Parathyroid adenoma (tissue), 2 donors: ENCODE results near the gene ANKS6.

Source experiments
- H2AFZ ChIP-seq: fragments of 300-600 bp; sonication (generic); one replicate; pipeline ENCODE4 v1.7.0; 2017; ENCODE audit warnings: antibody characterized with exemption, mild to moderate bottlenecking
- H3K27ac ChIP-seq: fragments of 300-600 bp; sonication (generic); one replicate; pipeline ENCODE4 v1.7.0; 2017
- H3K27me3 ChIP-seq: fragments of 300-600 bp; sonication (generic); one replicate; pipeline ENCODE4 v1.7.0; 2017; ENCODE audit warnings: low read length; ENCODE audit not compliant: control insufficient read depth, insufficient read depth
- H3K36me3 ChIP-seq: fragments of 300-600 bp; sonication (generic); one replicate; pipeline ENCODE4 v1.7.0; 2017; ENCODE audit warnings: low read length; ENCODE audit not compliant: control insufficient read depth, insufficient read depth
- H3K4me1 ChIP-seq: fragments of 300-600 bp; sonication (generic); one replicate; pipeline ENCODE4 v1.7.0; 2017; ENCODE audit warnings: control low read depth
- H3K4me2 ChIP-seq: fragments of 300-600 bp; sonication (generic); one replicate; pipeline ENCODE4 v1.7.0; 2017; ENCODE audit warnings: low read length
- H3K4me3 ChIP-seq: fragments of 300-600 bp; sonication (generic); one replicate; pipeline ENCODE4 v1.7.0; 2017; ENCODE audit warnings: low read depth, low read length
- H3K79me2 ChIP-seq: fragments of 300-600 bp; sonication (generic); one replicate; pipeline ENCODE4 v1.7.0; 2017; ENCODE audit warnings: control low read depth
- H3K9ac ChIP-seq: fragments of 300-600 bp; sonication (generic); one replicate; pipeline ENCODE4 v1.7.0; 2017; ENCODE audit warnings: mild to moderate bottlenecking
- H3K9me3 ChIP-seq: fragments of 300-600 bp; sonication (generic); one replicate; pipeline ENCODE4 v1.7.0; 2017; ENCODE audit warnings: low read length; ENCODE audit not compliant: control insufficient read depth
- CTCF ChIP-seq: fragments of 300-600 bp; sonication (generic); IDR thresholded peaks from one replicate; pipeline ENCODE4 v1.7.0; 2017; ENCODE audit warnings: antibody characterized with exemption, mild to moderate bottlenecking
- donor health status: primary hyperparathyroidism.

ANKS6 gene

GRCh38 chr9:98772364-98773155, 23.8 kb downstream of the ANKS6 start:
- no peak overlapping the region for H3K4me2 ChIP-seq
- H3K4me3 ChIP-seq = no peak overlapping the region
- no peaks in the 10 kb centered on the region for H3K9me3 ChIP-seq
- no peaks in the 10 kb centered on the region for H3K79me2 ChIP-seq
- no peak for TF ChIP-seq CTCF
- H3K9ac ChIP-seq = no peak overlapping the region
- H2AFZ ChIP-seq = no peak overlapping the region
- H3K27me3 ChIP-seq = no peaks in the 10 kb centered on the region
- no peaks in the 10 kb centered on the region for H3K36me3 ChIP-seq
- no peaks in the 10 kb centered on the region for H3K4me1 ChIP-seq
- no peak overlapping the region for H3K27ac ChIP-seq

GRCh38 chr9:98771209-98771874, 25.0 kb downstream of the ANKS6 start:
- Histone ChIP-seq H3K9me3 (no peaks in the 10 kb centered on the region), H3K79me2 (no peaks in the 10 kb centered on the region), H3K4me1 (no peaks in the 10 kb centered on the region), H3K9ac (no peak overlapping the region), H2AFZ (no peak overlapping the region), H3K36me3 (no peaks in the 10 kb centered on the region), H3K4me3 (no peak overlapping the region), H3K27me3 (no peaks in the 10 kb centered on the region), H3K27ac (no peak overlapping the region), H3K4me2 (no peak overlapping the region)
- no peak for TF ChIP-seq CTCF

GRCh38 chr9:98770717-98771116, 25.6 kb downstream of the ANKS6 start:
- TF ChIP-seq CTCF = no peak
- Histone ChIP-seq H3K4me2 (no peak overlapping the region), H3K79me2 (no peaks in the 10 kb centered on the region), H3K36me3 (no peaks in the 10 kb centered on the region), H3K9ac (no peak overlapping the region), H3K4me3 (no peak overlapping the region), H3K27ac (no peak overlapping the region), H3K27me3 (no peaks in the 10 kb centered on the region), H3K4me1 (no peaks in the 10 kb centered on the region), H2AFZ (no peak overlapping the region), H3K9me3 (no peaks in the 10 kb centered on the region)

- Histone ChIP-seq H3K9me3 (no peaks in the 10 kb centered on the region), H3K4me2 (no peak overlapping the region), H3K79me2 (no peaks in the 10 kb centered on the region), H2AFZ (no peak overlapping the region), H3K36me3 (no peaks in the 10 kb centered on the region), H3K27ac (no peak overlapping the region), H3K4me3 (no peak overlapping the region), H3K27me3 (no peaks in the 10 kb centered on the region), H3K9ac (no peak overlapping the region), H3K4me1 (no peaks in the 10 kb centered on the region)
- no peak for TF ChIP-seq CTCF
Measured at GRCh38 chr9:98768344-98768743, 28.0 kb downstream of the ANKS6 start.
